ENCODE data around the gene RAD51B.
A peak's percentile ranks its signal among the peaks of the same experiment; 100 is the strongest.

The RAD51B gene

GRCh38 chr14:68534276-68534675 lies 714.7 kb downstream of the RAD51B start:
- in situ Hi-C loops (cut with HindIII; ENCODE audit: low sequenced_read_pairs) = no loop called here
- no peak overlapping the region for H3K4me3 ChIP-seq (ENCODE audit: low read depth, low read length)
- no peak for TF ChIP-seq CTCF (IDR thresholded peaks at IDR 0.05; ENCODE audit: low read depth, low read length)
- no peak for DNase-seq (ENCODE audit: low read depth, low spot score)

GRCh38 chr14:68535404-68536017 lies 715.9 kb downstream of the RAD51B start:
- in situ Hi-C loops (cut with HindIII; ENCODE audit: low sequenced_read_pairs) = no loop called here
- TF ChIP-seq CTCF (IDR thresholded peaks at IDR 0.05; ENCODE audit: low read depth, low read length) = no peak
- DNase-seq (ENCODE audit: low read depth, low spot score) = peak; percentile 76
- H3K4me3 ChIP-seq (ENCODE audit: low read depth, low read length) = no peak overlapping the region

GRCh38 chr14:68536018-68536410 lies 716.4 kb downstream of the RAD51B start:
- DNase-seq (ENCODE audit: low read depth, low spot score) = no peak
- in situ Hi-C loops (cut with HindIII; ENCODE audit: low sequenced_read_pairs) = no loop called here
- H3K4me3 ChIP-seq (ENCODE audit: low read depth, low read length) = no peak overlapping the region
- TF ChIP-seq CTCF (IDR thresholded peaks at IDR 0.05; ENCODE audit: low read depth, low read length) = no peak

GRCh38 chr14:68538639-68539038 lies 719.1 kb downstream of the RAD51B start:
- no peak overlapping the region for H3K4me3 ChIP-seq (ENCODE audit: low read depth, low read length)
- TF ChIP-seq CTCF (IDR thresholded peaks at IDR 0.05; ENCODE audit: low read depth, low read length) = no peak
- DNase-seq (ENCODE audit: low read depth, low spot score) = no peak
- in situ Hi-C loops (cut with HindIII; ENCODE audit: low sequenced_read_pairs) = no loop called here

GRCh38 chr14:68539241-68539737 lies 719.7 kb downstream of the RAD51B start:
- no peak for DNase-seq (ENCODE audit: low read depth, low spot score)
- in situ Hi-C loops (cut with HindIII; ENCODE audit: low sequenced_read_pairs) = no loop called here
- H3K4me3 ChIP-seq (ENCODE audit: low read depth, low read length) = no peak overlapping the region
- no peak for TF ChIP-seq CTCF (IDR thresholded peaks at IDR 0.05; ENCODE audit: low read depth, low read length)

- TF ChIP-seq CTCF (IDR thresholded peaks at IDR 0.05; ENCODE audit: low read depth, low read length) = no peak
- DNase-seq (ENCODE audit: low read depth, low spot score) = no peak
- H3K4me3 ChIP-seq (ENCODE audit: low read depth, low read length) = no peak overlapping the region
- in situ Hi-C loops (cut with HindIII; ENCODE audit: low sequenced_read_pairs) = no loop called here
Measured at GRCh38 chr14:68539789-68540188, 720.2 kb downstream of the RAD51B start.
